Cardiac fibroblast (primary cell): ENCODE results near the gene RHOXF2.
"Not testable (repeated sequence)": the region's sequence is repeated elsewhere in the genome, so short reads cannot be mapped to it uniquely, and the experiment has no call there.

Experiments
- DNase-seq, 2 donors: peaks; one replicate each; pipeline versions ENCODE4 v3.0.0 to v3.0.0-alpha.2; 2010; ENCODE audit warnings: low read depth in 2 of 2
- H3K4me3 ChIP-seq, 2 donors: replicated peaks in 1 of 2; 1 replicate in 1 of 2; 2 replicates in 1 of 2; pipeline ENCODE4 v1.5.1; 2011; ENCODE audit warnings: low read depth in 2 of 2, low read length in 2 of 2, mild to moderate bottlenecking in 2 of 2, moderate library complexity in 1 of 2
- TF ChIP-seq, protein P1 (sequence below): IDR thresholded peaks from one replicate; pipeline ENCODE4 v1.5.1; 2011; ENCODE audit warnings: low read depth, mild to moderate bottlenecking, low read length, inconsistent platforms

Gene RHOXF2

DNA sequence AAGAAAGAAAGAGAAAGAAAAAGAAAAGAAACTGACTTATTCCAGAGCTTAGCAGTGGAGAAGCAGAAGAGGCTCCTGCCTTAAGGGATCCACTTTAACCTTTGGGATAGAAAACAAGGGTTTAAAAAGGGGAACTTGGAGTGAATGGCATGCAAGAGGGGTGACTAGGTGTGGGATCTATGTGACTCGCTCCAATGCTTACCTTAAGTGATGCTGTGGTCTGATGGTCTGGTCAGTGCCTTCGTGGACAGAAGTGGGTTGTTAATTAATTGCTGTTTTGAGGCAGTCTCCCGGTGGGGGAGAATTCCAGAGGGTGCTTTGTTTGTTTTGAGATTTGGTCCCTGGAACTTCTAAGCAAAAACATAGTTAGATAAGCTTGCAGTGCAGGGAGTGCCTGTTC, 21.6 kb upstream of the RHOXF2 start:
- TF ChIP-seq, protein P1, sequence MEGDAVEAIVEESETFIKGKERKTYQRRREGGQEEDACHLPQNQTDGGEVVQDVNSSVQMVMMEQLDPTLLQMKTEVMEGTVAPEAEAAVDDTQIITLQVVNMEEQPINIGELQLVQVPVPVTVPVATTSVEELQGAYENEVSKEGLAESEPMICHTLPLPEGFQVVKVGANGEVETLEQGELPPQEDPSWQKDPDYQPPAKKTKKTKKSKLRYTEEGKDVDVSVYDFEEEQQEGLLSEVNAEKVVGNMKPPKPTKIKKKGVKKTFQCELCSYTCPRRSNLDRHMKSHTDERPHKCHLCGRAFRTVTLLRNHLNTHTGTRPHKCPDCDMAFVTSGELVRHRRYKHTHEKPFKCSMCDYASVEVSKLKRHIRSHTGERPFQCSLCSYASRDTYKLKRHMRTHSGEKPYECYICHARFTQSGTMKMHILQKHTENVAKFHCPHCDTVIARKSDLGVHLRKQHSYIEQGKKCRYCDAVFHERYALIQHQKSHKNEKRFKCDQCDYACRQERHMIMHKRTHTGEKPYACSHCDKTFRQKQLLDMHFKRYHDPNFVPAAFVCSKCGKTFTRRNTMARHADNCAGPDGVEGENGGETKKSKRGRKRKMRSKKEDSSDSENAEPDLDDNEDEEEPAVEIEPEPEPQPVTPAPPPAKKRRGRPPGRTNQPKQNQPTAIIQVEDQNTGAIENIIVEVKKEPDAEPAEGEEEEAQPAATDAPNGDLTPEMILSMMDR, result no peak
- H3K4me3 ChIP-seq, result no peak overlapping the region
- no peak for DNase-seq

DNA sequence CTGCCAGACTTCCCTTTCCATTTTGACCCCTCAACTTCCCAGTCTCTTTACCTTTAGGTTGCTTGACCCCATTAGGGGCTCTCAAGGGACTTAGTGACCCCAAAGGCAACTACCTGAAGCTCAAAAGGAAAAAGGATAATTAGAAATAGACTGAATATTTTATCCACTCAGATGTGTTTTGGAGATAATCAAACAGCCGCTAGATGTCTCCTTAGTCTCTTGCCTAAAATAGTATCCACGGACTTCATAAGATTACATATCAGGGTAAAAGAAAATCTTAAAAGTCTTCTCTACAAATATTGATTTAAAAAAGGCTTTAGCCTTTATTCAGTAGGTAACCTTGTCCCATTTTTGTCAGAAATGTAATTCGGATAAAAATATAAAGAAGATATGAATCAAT, 21.0 kb upstream of the RHOXF2 start:
- no peak overlapping the region for H3K4me3 ChIP-seq
- TF ChIP-seq, protein P1, result no peak
- DNase-seq, result no peak

DNA sequence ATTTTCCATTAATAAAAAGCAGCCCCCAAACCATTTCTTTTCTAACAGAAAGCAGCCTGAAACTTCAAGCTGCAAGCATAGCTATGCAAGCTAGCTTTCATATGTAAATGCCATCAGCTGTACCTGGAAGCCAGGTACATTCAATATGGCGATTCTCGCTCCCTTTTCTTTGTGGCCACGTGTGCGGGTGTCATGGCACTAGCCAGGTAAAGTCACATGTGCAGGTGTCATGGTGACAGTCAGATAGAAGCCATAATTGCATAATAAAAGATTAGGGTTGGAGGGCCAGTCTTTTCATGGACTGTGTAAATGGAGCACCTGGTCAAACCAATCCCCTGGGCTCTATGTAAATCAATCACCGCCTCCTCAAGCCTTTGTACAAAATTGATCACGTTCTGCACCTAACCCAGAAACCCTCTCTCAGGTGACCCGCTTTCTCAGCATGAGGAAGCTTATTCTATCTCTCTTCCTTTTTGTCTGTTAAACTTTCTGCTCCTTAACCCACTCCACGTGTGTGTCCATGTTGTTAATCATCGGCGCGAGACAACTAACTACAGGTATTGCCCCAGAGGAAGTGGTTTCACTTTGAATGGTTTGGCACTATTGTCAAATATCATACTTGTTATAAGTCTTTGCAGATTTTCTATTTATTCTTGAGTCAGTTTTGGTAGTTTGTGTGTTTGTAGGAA, 18.0 kb upstream of the RHOXF2 start:
- H3K4me3 ChIP-seq, result no peak overlapping the region
- DNase-seq, result no peak
- TF ChIP-seq, protein P1, result no peak

DNA sequence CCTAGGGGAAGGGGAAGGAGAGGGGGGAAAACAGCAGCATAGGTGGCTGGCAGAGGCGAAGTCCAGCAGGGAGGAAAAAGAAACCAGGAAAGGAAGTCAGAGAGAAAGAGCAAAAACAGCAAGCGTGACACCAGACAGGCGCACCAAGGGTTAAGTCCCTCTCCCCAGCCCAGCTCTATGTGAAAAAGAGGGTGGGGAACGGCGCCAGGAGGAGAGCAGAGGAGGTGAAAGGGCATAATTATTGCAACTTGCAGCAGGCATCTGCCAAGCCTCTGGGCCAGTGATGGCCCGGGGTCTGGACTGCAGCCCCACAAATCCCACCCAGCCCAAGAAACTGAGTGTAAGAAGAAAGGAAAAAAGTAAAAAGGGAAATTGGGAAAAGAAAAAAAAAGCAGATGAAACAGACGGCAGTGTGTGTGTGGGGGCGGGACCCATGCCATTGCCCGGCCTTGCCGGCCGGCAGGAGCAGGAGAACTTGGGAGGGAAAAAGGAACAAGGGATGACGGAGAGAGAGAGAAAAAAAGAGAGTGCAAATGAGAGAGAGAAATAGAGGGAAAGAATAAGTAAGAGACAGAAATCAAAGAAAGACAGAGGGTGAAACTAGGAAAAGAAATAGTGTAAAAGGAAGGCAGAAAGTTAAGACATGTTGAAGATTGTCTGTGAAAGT, 14.1 kb upstream of the RHOXF2 start:
- TF ChIP-seq, protein P1, result no peak
- no peak overlapping the region for H3K4me3 ChIP-seq
- peak in 1 of 2 donors; percentile 30 for DNase-seq

DNA sequence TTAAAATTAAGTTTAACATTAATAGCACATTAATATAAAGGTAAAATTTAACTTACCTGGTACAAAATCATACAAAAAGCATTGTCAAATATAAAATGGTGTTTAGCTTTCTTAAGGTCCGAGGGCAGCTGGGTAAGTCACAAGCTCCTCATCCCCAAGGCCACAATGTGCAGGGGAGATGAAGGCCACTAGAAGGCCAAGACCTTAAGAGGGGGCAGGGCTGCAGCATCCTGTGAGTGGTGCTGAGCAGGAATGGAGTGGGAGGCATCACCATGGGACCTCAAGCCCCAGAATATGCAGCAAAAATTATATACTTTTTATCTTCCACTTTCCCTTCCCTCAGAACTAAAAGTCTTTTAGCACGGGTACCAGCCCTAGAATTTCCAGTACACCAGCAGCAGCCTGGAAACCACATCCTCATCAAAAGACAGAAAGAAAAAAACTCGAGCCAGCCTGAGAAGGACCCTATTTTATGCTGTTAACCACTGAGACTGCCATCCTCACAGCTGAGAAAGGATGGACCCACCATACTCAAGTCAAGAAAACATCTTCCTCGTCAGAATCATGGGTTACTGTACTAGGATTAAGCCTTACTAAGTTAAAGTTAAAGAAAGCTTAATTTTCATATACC, 13.0 kb upstream of the RHOXF2 start:
- TF ChIP-seq, protein P1, result no peak
- no peak overlapping the region for H3K4me3 ChIP-seq
- no peak for DNase-seq

DNA sequence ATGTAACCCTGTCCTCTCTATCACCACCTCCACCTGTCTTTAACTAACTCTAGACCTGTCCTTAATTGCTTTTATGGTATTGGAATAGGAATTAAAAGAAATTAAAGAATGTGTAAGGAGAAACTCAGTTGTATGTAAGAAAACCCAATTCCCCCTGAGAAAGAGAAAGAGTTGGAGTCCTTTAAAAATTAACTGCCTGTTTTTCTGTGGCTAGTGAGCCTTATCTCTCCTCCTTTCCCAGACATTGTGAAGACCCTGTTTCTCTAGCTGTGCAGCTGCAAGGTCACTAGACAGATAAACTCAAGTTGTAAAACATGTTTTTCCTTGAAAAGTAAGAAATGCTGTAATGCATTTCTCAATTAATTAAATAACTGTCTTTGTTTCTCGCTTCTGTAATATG, 12.1 kb upstream of the RHOXF2 start:
- not testable (repeated sequence) for DNase-seq, H3K4me3 ChIP-seq

DNA sequence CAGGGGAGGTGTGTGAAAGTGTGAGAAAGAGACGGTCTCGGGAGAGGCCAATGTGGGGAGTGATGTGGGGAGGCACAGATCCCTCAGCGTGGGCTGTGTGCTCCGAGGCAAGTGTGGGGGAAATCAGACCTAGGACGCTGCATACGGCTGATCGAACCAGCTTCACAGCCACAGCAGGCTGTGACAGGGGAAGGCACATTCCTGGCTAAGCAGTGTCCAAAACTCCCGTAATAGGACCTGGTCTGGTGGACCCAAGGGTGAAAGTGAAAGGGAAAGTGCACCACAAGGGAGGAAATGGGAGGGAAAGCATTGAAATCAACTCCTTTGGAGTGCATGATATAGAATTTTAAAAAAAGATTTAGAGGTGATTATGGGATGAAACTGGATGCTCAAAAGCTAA, 10.9 kb upstream of the RHOXF2 start:
- H3K4me3 ChIP-seq, result no peak overlapping the region
- DNase-seq, result no peak
- TF ChIP-seq, protein P1, result no peak

DNA sequence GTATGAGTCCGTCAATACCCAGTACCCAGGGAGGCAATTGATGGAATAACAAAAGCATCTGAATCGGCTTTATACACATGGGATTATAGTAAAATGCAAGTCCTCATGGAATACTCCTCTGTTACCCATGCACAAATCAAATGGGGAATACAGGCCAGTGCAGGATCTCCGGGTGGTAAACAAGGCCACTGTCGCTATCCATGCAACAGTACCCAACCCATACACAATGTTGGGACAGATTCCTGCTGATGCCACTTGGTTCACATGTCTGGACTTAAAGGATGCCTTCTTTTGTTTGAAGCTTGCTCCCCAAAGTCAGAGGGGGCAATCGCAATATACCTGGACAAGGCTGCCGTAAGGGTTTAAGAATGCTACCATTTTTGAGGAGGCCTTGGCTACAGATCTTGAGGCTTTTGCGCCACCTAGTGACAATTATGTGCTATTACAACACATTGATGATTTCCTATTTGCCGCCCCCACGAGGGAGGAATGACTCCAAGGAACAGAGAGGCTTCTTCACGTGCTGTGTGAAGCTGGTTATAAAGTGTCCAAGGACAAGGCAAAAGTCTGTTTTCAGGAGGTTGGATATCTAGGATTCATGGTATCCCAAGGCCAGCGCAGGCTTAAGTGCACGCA, 8.2 kb upstream of the RHOXF2 start:
- H3K4me3 ChIP-seq, DNase-seq: not testable (repeated sequence)

DNA sequence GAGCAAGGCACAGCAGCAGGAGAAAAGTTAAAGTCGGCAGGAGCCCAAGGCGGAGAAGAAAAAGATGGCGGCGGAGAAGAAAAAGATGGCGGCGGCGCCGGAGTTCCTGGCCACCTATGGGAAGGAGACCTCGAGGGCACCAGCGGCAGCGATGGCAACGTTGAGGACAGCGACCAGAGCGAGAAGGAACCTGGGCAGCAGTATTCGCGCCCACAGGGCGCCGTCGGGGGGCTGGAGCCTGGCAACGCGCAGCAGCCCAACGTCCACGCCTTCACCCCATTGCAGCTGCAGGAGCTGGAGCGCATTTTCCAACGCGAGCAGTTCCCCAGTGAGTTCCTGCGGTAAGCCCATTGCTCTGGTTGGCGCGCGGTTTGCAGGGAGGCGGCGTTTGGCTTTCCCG, 673 bp downstream of the RHOXF2 start:
- not testable (repeated sequence) for DNase-seq, H3K4me3 ChIP-seq

DNA sequence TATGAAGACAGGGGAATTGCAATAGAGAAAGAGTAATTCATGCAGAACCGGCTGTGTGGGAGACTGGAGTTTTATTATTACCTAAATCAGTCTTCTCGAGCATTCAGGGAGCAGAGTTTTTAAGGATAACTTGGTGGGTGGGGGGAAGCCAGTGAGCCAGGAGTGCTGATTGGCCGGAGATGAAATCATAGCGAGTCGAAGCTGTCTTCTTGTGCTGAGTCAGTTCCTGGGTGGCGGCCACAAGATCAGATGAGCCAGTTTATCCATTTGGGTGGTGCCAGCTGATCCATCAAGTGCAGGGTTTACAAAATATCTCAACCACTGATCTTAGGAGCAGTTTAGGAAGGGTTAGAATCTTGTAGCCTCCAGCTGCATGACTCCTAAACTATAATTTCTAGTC, 34.8 kb downstream of the RHOXF2 start:
- not testable (repeated sequence) for H3K4me3 ChIP-seq, DNase-seq

DNA sequence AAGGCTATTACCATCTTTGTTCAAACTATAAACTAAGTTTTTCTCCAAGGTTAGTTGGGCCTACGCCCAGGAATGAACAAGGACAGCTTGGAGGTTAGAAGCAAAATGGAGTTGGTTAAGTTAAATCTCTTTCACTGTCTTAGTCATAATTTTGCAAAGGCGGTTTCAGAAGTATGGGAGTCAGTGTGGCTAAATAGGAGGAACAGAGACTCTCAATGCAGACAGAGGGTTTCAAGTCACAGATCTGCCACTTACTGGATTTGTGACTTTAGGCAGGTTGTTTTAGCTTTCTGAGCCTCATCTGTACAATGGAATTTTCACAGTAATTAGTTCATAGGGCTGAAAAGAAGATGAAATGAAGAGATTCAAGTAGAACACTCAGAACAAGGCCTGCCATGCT, 35.3 kb downstream of the RHOXF2 start:
- DNase-seq, H3K4me3 ChIP-seq: not testable (repeated sequence)
